HG03342 (cell line): ENCODE results near the gene BFSP2.
"Not testable (repeated sequence)": the region's sequence is repeated elsewhere in the genome, so short reads cannot be mapped to it uniquely, and the experiment has no call there.

Source experiments
- ATAC-seq: cut with Tn5 transposase; IDR thresholded peaks from one replicate; pipeline ENCODE4 v1.9.1; 2021; ENCODE audit warnings: mild to moderate bottlenecking, moderate library complexity; ENCODE audit not compliant: unreplicated experiment

BFSP2 gene

GRCh38 chr3:133475245-133476010 lies 75.6 kb downstream of the BFSP2 start:
- peak; percentile 79 for ATAC-seq

GRCh38 chr3:133476971-133477375 lies 77.1 kb downstream of the BFSP2 start:
- ATAC-seq, result no peak

GRCh38 chr3:133477487-133477886 lies 77.6 kb downstream of the BFSP2 start:
- peak; percentile 31 for ATAC-seq

GRCh38 chr3:133478624-133479023 lies 78.8 kb downstream of the BFSP2 start:
- ATAC-seq, result no peak

GRCh38 chr3:133479401-133479800 lies 79.5 kb downstream of the BFSP2 start:
- ATAC-seq, result no peak

- ATAC-seq, result peak; percentile 43
Measured at GRCh38 chr3:133479895-133480669, 80.2 kb downstream of the BFSP2 start.

GRCh38 chr3:133482474-133482873 lies 82.6 kb downstream of the BFSP2 start:
- not testable (repeated sequence) for ATAC-seq

GRCh38 chr3:133486658-133487057 lies 86.8 kb downstream of the BFSP2 start:
- no peak for ATAC-seq

- ATAC-seq, result no peak
Measured at GRCh38 chr3:133487204-133487603, 87.3 kb downstream of the BFSP2 start.

- no peak for ATAC-seq
Measured at GRCh38 chr3:133487920-133488540, 88.2 kb downstream of the BFSP2 start.

GRCh38 chr3:133488785-133489367 lies 89.0 kb downstream of the BFSP2 start:
- ATAC-seq, result peak; percentile 29

GRCh38 chr3:133489466-133490085 lies 89.7 kb downstream of the BFSP2 start:
- no peak for ATAC-seq

GRCh38 chr3:133490468-133491351 lies 90.9 kb downstream of the BFSP2 start:
- ATAC-seq, result peak; percentile 86

- peak; percentile 14 for ATAC-seq
Measured at GRCh38 chr3:133491481-133492059, 91.7 kb downstream of the BFSP2 start.

GRCh38 chr3:133492159-133492741 lies 92.4 kb downstream of the BFSP2 start:
- ATAC-seq, result no peak

- ATAC-seq, result no peak
Measured at GRCh38 chr3:133494469-133494868, 94.6 kb downstream of the BFSP2 start.

- not testable (repeated sequence) for ATAC-seq
Measured at GRCh38 chr3:133502542-133502941, 102.7 kb downstream of the BFSP2 start.

- ATAC-seq, result no peak
Measured at GRCh38 chr3:133503409-133503808, 103.6 kb downstream of the BFSP2 start.

GRCh38 chr3:133504736-133505135 lies 104.9 kb downstream of the BFSP2 start:
- no peak for ATAC-seq
